Right forelimb (tissue), 1 donor: ENCODE measurements around the gene OLIG2.

Experiments used
- DNase-seq: peaks from one replicate; pipeline ENCODE4 v3.0.0-alpha.2; 2018

OLIG2 gene

DNA sequence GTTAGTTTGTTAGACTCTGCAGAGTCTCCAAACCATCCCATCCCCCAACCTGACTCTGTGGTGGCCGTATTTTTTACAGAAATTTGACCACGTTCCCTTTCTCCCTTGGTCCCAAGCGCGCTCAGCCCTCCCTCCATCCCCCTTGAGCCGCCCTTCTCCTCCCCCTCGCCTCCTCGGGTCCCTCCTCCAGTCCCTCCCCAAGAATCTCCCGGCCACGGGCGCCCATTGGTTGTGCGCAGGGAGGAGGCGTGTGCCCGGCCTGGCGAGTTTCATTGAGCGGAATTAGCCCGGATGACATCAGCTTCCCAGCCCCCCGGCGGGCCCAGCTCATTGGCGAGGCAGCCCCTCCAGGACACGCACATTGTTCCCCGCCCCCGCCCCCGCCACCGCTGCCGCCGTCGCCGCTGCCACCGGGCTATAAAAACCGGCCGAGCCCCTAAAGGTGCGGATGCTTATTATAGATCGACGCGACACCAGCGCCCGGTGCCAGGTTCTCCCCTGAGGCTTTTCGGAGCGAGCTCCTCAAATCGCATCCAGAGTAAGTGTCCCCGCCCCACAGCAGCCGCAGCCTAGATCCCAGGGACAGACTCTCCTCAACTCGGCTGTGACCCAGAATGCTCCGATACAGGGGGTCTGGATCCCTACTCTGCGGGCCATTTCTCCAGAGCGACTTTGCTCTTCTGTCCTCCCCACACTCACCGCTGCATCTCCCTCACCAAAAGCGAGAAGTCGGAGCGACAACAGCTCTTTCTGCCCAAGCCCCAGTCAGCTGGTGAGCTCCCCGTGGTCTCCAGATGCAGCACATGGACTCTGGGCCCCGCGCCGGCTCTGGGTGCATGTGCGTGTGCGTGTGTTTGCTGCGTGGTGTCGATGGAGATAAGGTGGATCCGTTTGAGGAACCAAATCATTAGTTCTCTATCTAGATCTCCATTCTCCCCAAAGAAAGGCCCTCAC, at the start of gene OLIG2:
OLIG2 (plus strand) TSS at position 447 of the 954 bp plus-strand sequence. CDS start 928 bp downstream, outside the sequence.
- DNase-seq, result no peak

DNA sequence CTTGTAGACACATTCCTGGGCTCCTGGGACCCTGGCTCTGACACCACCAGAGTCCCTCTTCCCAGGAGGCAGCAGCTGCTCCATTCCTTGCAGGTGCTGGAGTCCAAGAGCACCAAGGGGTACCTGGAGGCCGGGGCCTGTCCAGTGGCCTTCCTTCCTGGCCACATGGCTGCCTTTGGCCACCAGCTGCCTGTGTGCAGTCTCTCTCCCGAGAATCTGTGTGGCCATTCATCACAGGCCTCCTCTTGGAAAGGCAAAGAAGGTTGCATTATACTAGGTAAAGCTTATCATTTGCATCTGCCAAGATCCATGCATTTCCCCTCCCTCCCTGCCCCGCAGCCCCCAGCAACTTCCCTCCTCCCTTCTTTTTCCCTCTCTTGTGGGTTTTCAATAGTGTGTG, 48.9 kb upstream of the OLIG2 start:
- DNase-seq, result no peak

DNA sequence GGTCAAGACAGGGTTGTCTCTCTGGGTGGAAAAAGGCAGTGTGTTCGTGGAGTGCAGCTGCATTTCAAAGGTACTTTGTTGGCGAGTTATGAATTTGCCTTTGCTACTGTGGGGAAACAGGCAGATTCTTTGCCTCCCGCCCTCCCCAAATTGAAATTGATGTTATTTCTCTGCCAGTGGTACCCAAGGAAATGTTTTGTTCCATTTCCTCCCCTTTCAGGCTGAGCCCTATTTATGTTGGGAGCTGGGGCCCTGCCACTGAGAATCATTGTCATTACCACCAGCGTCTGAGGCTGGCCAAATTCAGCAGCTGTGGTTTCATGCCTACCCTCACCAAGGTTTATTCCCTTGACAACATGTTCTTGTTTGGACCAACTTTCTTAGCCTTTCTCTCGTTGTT, 48.5 kb upstream of the OLIG2 start:
- DNase-seq, result no peak

DNA sequence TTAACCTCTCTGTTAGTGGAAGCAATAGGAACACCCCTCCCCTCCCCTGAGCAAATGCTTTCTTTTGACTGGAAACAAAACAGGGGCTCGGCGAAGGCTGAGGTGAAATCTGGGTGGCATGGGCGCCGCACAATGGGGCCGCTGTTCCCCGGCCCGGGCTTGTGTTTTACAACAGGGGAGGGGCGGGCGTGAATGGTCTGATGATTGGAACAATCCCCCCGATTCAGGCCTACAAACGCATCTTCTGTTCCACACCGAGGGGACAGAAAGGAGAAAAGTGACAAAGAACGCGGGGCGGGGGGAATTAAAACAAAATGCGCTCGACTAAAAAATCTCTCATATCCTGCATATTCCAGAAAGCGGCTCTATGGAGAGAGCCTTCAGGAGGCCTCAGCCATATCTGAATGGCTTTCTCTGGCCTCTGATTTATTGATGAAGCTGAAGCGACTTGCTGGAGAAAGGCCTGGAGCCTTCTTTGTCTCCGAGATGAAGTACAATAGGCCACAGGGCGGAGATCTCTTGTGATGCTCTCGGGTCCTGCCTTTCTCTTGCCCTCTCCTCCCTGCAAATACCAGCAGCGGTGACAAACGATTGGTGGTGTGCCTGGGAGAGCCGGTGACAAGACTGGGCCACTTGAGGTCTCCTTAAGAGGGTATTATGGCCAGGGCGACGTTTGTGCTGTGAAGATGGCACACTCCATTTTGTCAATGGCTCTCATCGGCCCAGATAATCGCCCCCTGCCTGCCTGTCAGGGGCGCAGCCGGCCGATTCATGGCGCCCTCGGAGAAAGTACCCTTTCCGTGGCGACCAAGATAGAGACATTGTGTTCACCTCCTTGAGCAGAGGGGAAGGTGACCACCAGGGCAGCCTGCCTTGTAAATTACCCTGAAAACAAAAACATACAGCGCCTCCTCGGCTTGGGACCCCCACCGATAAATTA, 47.1 kb upstream of the OLIG2 start:
- DNase-seq, result no peak

DNA sequence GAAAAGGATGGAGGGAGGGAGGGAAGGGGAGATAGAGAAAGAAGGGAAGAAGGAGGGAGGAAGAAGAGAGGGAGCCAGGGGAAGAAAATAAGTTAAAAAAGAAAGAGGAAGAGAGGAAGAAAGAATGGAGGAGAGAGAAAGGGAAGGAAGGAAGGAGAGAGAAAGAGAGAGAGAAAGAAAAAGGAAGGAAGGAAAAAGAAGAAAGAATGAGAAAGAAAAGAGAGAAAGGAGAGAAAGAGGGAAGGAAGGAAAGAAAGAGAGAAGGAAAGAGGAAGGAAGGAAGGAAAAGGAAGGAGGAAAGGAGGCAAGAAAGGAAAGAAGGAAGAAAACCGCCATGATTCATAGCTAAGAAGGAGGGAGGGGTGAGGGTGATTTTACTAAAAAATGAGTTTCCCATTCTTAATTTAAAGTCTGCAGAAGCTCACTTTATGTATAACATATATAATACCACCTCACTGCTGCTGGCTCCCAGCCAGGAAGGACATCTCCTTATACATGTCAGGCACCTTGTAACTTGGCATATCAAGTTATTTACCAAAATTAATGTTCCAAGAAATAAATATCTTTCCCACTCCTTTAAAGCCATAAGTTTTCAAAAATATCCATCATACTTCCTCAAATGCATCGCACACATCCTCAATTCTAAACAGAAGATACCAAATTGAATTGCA, 46.0 kb upstream of the OLIG2 start:
- no peak for DNase-seq

DNA sequence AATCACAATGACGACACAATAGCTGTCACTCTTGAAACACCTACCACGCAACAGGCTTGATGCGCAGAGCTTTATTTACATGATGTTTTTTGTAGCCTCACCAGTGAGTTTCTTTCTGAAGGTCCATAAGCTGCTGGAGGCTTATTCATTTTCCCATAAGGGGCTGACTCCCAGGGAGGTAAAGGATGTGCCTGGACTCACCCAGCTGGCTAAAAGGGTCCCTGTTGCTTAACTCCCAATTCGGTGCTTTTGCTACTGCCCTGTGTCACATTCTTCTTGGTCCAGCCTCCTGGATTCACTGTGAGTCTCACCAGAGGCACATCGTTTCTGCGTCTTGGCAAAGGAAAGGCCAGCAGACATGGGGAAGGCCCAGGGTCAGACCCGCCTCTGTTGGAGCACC, 44.6 kb upstream of the OLIG2 start:
- DNase-seq, result no peak

DNA sequence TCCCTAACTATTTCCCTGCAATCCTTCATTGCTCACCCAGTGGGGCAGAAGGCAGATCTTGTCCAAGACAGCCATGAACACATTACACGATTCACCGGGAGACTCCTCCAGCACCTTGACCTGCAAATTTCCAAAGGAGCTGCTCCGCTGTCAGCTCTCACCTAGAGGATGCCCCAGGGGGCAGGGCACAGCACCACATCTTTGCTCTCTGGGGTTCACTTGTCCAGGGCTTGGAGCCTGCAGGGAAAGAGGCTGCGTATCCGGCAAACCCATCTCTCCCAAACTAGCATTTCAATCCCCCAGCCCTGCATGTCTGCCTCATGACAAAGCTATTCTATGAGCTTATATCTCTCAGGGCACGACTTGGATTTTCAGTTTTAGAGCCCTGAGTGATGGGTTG, 35.1 kb upstream of the OLIG2 start:
- no peak for DNase-seq

DNA sequence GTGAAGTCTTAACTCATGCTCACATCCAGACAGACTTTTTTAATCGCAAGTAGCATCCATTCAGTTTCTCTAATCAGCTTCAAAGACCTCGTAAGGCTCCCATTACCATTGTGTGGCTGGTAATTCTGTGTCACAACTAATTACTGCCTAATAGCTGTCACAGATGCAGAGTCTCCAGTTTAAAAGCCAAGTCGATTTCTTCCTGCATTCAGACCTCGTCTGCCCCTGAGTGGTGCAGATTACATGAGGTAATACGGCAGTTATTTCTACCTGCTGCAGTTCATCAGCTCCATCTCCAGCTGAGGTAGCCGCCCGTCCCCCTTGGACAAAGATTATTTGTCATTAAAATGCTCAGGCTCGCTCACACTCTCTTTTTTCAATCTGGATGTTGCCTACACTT, 34.4 kb upstream of the OLIG2 start:
- no peak for DNase-seq

DNA sequence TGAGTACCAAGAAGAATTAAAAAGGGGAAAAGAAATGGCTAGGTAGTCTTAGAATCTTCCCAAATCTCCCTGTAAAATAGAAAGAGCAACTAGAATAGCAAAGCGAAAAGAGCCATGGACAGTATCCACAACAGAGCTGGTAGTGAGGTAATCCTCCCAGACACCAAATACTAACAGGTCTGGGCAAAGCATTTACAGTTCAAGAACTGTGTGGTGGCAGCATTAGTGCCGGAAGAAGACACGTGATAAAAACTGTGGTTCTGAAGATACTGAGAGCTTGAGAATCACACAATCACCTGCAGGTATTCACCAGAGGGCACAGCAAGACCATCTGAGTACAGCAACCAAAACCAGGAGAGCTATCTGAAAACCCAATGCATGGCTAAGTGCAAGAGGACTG, 31.8 kb upstream of the OLIG2 start:
- DNase-seq, result no peak

DNA sequence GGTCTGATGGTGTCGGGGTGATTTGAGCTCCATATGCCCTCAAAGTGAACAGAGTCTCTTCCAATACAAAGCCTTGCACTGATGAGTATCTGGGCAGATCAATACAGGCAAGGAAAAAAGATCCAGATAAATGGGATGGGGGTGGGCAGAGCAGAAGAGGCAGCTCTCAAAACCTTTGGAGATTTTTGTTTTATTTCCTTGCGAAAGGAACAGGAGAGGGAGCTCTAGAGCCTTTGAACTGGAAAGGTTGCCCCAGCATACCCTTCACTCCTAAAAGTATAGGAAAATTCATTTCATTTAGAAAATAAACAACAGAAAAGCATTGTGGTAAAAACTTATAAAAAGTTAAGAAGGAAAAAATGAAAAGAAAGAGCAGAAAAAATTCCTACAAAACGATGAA, 31.4 kb upstream of the OLIG2 start:
- DNase-seq, result no peak

DNA sequence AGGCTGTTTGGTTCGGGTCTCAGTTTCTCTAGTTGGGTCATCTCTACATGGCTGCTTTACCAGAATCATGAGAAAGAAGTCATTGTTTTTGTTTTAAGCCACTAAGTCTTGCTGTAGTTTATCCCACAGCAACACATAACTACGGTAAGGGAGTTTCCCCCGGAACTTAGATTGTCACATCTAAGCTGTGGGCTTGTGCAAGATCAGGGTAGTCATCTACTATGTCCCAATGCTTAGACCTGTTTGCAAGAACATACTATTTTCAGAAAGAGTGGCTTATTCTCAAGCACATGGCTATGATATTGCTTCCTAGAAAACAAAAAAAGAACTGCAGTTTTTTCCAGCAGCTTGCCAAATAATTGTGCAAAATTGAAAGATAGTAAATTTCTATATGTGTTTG, 18.0 kb upstream of the OLIG2 start:
- no peak for DNase-seq

DNA sequence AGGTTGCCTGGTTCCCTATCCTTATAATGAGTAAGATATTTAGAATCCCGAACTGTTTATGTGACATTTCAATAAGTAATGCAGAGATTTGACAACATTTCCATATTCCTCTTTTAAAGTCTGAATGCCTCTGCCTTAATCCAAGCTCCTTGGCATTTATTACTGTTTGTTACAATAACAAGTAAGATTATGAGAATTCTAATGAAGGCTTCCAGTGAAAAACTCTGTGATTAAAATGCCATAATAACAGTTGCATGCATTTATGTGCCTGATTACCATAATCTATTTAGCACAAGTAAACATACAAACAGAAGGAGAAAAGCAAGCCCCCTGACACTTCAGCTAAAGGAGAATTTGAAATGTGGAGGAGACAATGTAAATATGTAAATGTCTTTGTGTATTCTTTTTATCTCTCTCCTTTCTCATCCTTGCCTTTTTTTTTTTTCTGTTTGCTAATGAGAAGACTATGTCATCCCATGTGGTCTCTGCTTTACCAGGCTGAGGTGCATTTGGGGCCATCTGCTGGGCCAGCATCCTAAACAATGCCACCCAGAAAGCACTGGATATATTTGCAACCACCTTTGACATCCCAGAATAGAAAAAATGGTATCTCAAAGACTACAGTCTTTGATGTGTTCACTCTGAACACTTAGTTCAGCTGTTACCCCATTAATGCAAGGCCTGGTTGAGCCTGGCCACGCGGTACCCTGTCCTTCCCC, 17.2 kb upstream of the OLIG2 start:
- no peak for DNase-seq

DNA sequence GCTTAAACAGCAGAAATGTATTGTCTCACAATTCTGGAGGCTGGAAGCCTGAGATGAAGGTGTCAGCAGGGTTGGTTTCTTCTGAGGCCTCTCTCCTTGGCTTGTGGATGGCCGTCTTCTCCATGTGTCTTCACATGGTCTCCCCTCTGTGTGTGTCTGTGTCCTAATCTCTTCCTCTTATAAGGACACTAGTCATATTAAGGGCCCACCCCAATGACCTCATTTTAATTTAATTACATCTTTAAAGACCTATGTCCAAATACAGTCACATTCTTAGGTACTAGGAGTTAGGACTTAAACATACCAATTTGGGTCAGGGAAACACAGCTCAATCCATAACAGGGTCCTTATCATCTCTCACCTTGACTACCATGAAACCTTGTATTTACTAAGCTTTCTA, 14.8 kb upstream of the OLIG2 start:
- DNase-seq, result no peak

DNA sequence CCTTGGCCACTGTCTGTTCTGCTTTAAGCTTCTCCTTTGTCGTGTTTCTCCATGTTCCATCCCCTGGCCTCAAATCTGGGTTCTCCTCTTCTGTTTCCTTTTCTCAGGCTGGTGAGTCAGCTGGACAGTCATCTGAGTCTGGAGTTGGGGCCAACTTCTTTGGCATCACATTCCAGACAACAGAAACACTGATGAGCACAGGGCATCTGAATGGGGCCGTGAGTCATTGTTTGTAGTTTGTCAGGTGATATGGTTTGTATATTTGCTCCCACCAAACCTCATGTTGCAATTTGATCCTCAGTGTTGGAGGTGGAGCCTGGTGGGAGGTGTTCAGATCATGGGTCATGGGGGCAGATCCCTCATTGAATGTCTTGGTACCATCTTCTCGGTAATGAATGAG, 14.3 kb upstream of the OLIG2 start:
- DNase-seq, result no peak

DNA sequence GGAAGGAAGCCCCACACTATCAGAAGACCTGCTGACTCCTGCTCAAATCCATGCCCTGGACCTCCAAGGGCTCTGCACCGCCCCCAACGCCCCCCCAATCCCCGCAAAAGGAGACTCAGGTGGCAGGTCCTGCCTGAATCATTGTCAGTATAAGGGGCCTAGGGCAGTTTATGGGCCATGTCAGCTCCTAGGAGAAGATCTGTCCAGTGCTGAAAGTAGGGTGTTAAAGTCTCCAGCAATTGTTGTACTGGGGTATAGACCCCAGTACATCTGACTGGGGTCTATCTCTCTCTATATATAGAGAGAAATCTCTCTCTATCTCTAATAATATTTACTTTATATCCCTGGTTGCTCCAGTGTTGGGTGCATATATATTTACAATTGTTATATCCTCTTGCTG, 12.1 kb upstream of the OLIG2 start:
- no peak for DNase-seq

DNA sequence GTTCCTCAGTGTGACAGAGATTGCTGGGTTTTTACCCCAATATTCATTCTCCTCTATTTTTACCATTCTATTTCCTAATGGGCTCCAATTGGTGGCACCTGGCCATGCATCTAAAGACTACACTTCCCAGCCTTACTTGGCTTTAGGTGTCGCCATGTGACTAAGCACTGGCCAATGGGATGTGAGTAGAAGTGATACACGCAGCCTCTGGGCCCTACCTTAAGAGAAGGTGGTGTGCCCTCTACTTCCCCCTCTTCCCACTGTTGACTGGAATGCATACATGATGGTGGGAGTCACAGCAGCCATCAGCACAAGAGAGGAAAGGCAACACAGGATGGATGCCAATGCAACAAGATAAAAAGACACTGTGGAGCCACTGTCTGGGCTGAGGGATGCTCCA, 11.4 kb upstream of the OLIG2 start:
- DNase-seq, result no peak

DNA sequence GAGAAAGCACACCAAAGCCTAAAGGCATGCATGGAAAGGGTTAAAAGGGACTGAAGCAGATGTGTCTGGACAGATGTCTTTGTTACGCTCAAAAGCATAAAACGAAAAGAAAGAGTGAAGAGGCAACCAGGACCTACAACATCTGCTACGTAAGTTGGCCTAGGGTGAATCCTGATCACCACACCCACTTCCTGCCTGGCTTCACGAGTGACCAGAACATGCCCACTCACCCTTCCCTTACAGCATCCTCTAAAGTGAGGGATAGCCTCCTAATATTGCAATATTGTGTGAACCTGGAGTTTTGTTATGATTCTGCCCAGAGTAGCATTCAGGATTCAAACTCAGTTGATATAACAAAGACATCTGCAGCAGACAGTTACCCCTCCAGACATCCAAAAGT, 10.6 kb upstream of the OLIG2 start:
- DNase-seq, result no peak

DNA sequence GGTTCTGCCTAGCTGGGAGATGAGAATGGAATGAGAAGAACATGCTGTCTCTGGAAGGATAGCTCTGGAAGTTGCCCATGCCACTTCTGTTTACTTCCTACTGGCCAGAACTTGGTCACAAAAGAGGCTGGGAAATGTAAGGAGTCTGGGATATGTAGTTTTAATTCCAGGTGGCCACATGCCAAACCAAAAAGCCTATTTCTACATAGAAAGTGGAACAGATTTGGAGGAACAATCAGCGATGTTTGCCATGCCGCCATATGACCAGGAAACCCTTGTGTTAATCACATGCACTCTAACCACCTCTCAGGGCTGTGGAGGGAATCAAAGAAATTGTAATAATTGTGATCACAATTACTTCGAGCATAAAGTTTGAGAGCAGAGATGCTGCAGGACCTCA, 10.0 kb upstream of the OLIG2 start:
- DNase-seq, result no peak

DNA sequence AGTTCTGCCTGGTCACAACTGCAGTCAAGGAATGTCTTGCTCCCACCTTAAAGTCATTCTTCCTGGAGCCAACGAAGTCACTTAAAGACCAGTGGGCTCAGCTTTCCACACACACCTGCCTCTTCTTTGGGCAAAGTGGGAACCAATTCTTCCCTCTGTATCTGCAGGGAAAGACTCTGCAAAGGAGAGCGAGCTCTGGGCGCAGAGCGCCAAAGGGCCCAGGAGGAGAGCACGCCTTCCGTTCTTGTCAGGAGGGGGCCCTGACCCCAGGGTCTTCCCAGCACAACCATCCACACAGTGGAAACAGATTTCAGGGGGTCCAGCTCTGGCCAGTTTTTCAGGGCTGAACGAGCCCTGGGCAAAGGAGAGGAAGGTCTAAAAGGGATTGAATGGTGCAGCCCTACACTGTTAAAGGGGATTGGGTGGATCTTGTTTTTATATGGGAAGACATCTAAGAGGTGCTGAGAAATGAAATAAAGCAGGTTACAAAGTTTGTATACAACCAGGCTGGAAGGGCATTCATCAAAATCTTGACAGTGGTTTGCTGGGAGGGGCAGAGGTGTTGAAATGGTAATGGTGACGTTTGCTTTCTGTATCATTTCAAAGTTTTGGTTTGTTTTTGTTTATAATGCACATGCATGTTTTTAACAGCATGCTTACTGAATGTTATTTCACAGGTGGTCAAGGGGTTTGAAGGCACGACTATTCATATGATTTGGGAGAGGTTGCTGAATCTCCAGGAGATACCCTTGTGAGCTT, 6.8 kb upstream of the OLIG2 start:
- no peak for DNase-seq

DNA sequence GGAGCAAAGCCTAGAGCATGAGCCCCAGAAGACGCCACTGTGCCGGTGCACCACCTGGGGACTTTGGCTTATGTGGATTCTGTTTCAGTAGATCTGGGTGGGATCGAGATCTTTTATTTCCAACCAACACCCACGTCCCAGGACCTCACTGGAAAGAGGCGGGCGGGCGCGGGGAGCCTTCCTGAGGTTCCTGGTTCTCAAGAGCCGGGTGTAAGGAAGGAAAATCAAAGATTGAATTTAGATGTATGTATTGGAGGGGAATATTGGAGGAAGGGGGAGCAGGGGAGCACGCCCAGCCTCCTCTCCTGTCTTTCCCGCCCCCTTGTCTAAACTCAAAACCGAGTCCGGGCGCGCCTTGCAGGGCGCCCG, 6.2 kb upstream of the OLIG2 start:
- no peak for DNase-seq

DNA sequence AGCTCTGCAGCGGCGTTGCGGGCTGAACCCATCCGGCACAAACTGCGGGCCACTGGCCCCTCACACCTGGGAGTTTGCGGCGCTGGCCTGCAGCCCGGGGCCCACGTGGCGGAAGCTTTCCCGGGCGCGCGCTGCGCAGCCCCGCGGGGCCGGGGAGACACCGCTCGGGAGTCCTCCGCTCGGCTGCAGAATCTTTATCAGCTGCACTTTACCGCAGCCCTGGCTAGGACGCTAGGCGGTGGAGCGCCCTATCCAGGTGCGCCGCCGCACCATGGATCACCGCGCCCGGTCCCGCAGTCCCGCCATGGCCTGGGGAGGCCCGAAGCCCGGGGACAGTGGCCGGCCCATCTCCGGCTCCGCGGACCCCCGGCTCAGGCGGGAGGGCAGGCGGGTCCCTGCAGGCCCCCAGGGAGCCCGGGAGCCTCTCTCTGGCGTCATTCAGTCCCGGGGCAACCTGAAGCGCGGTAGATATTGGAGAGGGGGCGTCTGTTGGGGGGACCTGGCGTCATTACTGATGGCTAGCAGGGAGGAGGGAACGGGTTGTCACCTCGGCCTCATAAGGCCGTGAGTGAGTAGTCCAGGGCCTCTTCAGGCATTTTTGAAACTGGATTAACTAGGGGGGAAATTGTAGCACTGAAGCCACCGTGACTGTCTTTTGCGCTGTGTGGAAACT, 5.7 kb upstream of the OLIG2 start:
- DNase-seq, result no peak
